HG03039 (cell line): Measurements from ENCODE around the gene RBMS3.
"Not testable (repeated sequence)": the region's sequence is repeated elsewhere in the genome, so short reads cannot be mapped to it uniquely, and the experiment has no call there.

Experiments used
- ATAC-seq: cut with Tn5 transposase; IDR thresholded peaks from one replicate; pipeline ENCODE4 v1.9.1; 2021; ENCODE audit warnings: mild to moderate bottlenecking, moderate library complexity; ENCODE audit not compliant: unreplicated experiment

Gene RBMS3

DNA sequence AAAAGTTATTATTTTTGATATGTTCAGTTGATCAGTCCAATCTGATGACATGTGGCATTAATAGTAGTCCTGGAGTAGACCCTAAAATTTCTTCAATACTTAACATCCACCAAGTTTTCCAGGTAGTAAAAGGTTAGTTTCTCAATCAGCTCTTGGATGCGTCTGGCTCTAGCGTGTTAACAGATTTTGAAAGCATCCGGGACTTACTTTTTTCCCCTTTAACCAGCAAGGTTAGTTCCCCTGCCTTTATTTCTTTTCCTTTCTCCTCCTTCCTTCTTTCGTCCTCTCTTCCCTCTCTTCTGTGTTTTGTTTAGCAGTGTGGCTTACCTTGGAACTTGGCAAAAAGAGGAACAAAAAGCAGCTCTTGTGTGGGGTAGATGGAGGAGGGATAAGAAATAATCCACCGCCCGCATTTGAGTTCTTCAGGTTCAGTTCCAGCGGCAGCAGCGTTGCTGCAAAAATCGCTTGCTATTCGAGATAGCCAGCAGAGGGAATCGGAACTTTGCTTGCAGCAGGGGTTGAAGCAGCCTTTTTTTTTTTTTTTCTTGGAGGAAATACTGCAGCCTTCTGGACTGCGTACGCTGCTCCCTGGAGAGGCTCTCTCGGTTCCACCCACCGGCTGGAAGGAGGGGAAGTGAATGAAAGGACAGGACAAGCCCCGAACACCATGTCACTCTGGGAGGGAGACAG lies at the start of gene RBMS3:
TSS of gene RBMS3 (plus strand) at position 668 of the 690 bp plus-strand sequence.
- ATAC-seq = no peak

DNA sequence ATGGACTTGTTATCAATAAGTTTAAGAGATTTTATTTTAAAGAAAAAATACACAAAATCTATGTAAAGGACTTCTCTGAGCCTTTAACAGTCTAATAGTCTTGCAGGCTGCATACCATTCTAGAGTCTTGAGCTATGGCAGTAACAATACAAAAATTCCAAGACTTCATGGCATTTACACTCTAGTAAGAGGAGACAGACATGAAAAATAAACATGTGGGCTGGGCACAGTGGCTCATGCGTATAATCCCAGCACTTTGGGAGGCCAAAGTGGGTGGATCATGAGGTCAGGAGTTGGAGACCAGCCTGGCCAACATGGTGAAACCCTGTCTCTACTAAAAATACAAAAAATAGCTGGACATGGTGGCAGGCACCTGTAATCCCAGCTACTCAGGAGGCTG lies 47.7 kb upstream of the RBMS3 start:
- not testable (repeated sequence) for ATAC-seq

DNA sequence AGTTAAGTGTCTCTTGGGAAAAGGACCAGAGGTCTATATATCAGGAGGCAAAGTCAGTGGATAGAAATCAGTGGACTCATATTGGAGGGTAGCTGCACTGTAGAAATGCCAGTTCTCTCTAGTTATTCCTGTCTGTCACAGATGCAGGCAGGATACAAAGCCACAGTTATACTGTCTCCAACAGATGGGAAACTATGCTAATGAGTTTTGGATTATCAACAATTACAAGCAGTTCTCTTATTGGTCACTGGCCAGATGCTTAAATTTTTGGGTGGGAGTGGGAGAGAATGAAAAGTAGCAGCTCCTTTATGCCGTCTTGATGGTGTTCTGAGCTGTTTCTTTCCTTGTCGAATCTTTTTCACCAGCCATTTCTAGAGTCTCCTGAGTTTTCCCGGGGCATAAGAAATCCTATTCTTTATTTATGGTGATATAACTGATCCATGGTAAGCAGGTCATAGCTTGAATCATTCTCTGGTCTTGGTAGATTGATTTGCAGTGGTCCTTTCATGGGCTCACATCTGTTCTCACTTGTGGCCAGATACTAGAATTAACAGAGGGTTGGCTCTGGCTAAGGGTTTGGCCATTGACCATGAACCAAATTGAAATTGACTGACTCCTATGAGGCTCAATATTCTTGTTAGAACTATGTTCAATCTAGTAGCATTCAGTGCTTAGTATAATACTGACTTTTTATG lies 44.6 kb upstream of the RBMS3 start:
- ATAC-seq = no peak

DNA sequence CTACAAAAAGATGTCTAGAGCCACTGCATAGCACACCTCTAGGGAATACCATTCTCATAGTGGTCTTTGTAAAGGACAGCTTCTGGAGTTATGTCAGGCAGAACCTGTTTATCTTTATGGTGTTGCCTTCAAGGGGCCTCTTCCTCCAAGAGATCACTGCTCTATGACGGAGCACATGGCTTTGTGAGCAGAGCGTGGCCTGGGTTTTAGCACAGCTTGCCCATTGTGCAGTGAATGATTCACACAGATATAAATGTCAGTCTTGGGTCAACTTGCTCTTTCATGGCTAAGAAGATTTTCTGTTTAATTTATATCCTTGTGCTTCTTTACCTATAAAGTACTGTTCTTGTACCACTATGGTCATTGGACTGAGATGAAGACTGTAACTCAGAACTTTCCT lies 41.5 kb upstream of the RBMS3 start:
- no peak for ATAC-seq

DNA sequence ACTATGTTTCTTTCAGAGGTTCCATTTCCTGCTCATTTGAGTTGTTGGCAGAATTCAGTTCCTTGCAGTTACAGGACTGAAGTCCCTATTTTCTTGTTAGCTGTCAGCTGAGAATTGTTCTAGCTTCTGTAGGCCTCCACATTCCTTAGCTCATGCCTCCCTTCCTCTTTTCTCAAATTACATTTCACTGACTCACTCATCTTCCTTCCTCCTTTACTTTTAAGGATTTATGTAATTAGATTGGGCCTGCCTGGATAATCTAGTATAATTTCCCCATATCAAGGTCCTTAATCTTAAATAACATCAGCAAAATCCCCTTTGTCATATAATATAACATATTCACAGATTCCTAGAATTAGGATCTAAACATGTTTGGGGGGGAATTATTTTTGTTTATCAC lies 40.6 kb upstream of the RBMS3 start:
- no peak for ATAC-seq

DNA sequence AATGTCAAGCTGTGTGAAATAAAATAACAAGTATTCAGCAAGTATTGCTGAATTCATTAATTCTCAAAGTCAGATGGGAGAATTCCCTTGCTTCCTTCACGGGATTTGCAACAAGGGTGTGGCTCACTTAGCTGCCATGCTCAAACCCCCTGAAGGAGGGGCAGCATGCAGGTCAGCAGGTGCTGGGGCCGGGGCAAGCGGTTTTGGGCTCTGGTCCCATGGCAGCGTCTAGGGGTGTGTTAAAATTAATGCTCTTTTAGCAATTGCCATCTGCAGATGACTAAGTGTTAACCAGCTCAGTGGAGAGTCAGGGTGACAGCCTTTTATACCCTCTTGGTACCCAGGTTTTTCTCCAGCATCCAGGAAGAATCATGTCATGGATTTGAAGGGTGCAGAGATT lies 40.0 kb upstream of the RBMS3 start:
- ATAC-seq = no peak

DNA sequence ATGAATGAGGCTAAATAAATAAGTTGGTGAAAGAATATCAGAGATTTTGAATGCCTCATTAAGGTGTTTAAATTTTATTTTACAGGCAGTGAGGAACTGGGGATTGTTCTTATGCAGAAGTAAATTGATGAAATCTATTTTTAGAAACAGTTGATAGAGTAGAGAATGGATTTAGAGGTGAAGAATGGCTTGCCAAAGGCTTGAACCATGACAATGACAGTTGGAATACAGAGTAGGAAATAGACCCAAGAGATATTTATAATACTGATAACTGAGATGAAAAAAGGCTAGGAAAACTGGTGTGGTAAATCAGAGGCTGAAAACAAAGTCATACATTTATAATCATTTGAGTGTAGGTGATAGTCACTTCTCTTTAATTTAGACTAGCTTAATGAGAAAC lies 39.0 kb upstream of the RBMS3 start:
- no peak for ATAC-seq

DNA sequence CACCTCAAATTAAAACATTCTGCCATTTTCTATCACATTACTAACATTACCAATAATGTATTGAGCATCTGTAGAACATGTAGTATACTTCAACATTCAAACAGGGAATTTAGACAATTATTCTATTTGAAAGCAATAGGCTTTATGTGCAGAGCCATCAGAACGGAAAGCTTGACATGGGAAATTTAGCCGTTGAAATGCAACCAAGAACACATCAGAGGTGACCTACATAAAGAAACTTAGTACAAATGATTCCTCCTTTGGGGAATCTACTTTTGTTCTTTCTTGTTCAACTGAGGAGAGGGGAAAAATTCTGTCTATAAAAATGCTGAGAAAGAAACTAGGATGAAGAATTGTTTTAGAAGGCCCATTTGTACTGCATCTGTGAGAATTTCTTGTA lies 38.6 kb upstream of the RBMS3 start:
- ATAC-seq = no peak

DNA sequence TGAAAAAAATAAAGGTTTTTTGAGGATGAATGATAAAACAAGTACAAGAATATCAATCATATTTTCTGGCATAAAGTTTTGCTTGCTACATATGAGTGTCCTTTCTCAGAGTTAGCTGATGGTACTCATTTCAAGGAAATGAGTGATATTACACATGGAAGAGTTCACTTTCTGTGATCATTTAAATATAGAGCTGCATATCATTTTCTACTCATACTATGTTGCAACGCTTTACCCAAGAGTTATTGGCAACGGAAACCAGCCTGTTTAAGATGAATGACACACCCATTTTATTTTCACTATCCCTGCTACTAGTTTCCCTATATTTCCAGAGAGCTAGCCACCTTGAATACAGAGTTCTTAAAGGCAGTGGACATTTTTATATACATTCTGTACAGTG lies 35.4 kb upstream of the RBMS3 start:
- no peak for ATAC-seq

DNA sequence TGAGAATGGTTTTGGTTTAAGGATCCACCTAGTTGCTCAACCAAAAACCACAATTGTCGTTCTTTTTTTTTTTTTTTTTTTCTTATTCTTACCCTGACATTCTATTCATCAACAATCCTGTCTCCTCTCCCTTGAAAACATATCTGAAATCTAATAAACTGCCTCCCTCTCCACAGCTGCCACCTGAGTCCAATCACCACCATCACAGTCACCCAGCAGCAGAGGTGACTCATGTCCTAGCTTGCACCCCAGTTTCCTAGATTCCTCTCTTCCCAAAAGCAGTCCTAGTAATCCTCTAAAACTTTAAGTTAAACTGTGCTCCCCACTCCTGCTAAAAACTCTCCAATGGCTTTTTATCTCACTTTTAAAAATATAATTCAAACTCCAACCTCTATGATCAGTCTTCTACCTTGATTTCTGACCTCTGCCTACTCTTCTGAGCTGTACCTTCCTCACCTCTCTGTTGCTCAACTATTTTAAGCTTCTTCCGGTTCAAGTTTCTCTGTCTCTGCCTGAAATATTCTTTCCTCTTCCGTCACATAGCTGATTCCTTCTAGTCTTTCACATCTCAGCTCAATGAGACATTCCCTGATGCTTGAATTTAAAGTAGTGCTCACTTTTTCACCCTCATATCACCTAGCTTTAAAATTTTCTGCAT lies 33.7 kb upstream of the RBMS3 start:
- ATAC-seq = no peak

DNA sequence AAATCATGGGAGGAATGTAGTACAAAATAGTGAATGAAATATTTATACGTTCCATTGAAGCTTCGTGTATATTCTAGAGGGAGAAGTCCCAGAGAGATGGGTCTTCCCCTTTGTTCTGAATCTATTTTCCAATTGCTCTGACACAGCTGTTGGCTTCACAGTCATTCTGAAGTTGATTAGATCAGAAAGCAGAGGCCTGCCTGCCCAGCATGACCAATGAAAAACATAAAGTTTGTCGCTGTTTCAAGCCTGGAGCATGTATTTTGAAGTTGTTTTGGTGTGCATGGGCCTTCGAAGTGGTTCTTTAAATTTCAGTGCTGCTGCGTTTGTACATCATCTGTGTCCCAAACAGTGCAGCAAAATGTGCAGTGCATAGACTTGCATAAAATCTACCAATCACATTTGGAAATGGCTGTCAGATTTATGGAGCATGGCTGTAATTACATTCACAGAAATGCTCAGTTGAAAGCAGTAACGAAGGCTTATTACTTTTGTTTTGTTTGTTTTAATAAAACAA lies 31.0 kb upstream of the RBMS3 start:
- no peak for ATAC-seq

DNA sequence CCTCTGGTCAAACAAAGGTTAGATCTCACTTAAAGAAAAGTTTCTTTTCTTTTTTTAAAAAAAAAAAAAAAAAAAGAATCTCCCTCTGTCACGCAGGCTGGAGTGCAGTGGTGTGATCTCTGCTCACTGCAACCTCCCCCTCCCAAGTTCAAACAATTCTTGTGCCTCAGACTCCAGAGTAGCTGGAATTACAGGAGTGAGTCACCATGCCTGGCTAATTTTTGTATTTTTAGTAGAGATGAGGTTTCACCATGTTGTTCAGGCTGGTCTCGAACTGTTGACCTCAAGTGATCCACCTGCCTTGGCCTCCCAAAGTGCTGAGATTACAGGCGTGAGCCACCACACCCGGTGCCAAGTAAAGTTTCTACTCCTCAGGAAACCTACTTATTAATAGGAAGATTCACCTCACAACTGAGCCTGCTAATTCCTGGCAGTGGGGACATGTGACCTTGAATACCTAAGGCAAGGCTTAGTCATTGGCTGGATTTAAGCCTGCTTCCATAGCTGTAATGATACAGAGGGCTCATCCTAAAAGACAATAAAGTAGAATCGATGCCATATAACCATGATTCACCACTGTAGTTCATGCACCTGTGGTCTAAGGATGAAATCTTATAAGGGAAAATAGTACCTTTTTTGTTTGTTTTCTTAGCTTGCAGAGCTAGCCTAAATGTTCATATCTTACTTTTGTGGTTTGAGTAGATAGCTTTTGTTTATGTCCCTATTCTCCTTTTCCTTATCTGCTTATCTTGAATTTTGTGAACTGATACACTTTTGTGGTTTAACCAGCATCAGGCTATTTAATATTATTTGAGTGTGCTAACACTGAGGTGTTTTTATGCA lies 24.8 kb upstream of the RBMS3 start:
- no peak for ATAC-seq

DNA sequence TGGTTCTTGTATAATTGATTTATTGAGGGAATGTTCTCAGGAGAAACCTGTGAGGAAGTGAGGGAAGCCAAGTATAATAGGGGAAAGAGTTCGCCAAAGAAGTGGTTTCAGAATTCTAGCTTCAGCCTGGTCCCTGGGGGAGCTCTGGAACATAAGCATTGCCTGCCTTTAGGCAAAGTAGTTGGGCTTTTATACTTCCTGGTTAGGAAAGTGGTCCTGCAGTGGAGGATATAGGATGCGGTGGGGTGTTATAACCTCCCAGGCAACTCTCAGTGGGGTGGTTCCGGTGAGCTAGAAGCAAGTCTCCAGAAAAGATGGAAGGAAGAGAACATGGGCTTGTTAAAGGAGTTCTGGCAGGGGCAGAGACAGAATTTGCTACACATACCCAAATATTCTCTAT lies 22.7 kb upstream of the RBMS3 start:
- ATAC-seq = no peak

DNA sequence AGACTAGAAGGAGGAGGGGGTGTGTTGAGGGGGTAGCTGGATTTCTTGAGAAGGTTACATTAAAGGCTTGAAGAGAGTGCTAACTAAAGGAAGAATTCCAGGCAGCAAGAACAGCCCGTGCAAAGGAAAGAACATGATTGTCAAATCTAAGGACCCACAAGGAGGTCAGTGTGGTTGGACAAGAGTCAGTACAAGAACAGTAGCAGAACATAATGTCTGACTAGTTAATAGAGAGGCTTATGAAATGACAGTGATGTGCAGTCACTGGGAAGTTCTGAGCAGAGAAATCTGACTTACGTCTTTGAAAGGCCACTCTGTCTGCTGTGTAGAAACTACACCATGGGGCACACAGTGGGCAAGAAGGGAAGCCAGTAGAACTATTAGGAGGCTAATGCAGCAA lies 19.8 kb upstream of the RBMS3 start:
- no peak for ATAC-seq

DNA sequence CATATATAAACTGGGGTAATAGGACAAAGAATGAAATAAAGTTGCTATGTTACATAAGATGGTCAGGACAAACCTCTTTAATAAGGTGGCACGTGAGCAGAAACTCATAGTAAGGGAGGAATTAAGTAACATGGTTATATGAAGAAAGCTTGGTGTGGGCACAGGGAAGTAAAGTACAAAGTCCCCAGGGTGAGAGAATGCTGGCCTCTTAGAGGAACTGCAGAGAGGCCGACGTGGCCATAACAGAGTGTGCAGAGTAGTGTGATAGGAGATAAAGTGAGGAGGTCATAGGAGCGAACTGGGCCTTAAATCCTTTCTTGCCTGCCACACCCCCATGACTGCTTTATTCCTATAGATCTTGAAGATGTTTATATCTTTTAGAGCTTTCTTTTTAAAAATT lies 17.4 kb upstream of the RBMS3 start:
- no peak for ATAC-seq

DNA sequence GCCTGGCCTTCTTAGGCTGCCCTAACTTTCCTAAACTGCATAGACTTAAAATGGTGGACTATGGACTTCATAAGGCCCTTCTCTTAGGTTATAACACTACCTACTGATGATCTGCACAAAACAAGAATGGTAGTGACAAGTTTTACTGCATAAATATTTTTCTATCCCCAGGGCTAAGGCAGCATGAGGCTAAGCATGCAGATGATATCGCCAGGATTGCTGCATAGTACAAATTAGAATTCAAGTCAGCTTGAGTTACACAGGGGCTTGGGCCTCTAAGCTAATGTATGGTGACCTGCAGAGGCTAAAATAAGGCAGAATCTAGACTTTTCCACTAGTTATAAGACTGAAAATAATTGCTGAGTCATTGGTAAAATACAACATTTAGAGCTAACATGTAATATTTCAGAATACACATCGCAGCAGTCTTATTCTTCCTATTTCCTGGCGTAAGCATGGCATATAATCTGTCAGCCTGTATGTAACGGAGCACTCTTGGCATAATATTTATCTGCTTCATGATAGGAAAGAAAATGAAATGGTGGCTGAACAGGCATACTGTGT lies 15.3 kb upstream of the RBMS3 start:
- no peak for ATAC-seq

DNA sequence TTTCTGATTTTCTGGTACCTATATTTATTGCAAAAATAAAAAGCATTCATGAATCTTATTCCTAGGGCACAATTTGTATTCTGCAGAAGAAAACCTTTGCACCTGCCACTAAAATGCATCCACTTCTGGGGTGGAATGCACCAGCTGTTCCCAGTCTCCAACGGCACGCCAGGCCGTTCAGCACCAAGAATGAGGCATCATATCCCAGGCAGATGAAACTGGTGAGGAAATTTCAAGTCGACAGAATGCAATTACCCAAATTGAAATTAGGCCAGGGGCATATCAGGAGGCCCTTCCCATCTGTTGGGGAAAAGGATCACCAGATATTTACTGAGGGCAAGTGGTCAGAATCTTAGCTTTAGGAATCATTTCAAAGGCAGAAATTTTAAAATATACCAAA lies 13.6 kb upstream of the RBMS3 start:
- no peak for ATAC-seq

DNA sequence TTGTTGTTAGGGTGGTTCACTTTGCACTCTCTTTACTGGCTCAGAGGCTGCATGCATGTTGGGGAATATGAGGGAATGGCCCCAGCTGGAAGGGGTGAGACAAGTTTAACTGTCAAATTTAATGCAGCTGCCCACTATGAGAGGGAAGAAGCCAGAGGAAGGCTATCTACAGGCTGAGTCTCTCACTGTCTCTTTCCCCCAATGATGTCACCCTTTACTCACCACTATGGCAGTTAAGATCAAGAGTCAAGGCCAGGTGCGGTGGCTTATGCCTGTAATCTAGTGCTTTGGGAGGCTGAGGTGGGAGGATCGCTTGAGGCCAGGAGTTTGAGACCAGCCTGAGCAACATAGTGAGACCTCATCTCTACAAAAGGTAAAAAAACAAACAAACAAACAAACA lies 12.2 kb upstream of the RBMS3 start:
- no peak for ATAC-seq

DNA sequence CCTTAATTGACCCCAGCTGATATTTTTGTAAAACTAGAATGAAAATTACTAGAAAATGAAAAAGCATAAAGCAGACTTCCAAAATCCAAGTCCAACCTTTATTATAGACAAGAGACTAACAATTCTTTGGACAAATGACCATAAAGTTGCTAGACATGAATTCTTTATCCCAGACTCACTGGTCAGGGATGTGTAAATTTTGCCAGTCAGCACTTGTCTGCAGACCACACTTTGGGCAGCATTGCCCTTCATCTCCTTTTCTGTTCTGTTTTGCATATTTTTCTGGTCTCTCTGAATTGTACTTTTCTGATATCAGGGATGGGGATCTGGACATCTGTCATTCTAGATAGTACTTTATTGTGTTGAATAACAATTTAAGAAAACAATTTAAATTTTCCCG lies 10.1 kb upstream of the RBMS3 start:
- no peak for ATAC-seq

DNA sequence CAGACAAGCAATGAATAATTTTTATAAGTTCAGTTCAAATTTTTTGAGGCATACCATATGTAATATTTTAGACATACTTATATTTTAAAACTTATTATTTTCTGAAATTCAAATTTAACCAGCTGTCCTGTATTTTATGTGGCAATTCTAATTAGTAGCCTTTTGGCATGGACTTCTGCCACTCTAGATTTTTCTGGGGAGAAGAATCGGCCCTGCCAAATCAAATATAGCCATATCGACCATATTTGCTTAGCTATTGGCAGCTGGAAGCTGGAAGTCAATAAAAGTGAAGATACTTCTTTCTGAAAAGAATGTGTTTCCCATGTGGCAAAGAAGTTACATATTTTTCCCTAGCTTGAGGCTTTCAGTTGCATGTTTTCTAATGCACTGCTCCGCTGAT lies 9.4 kb upstream of the RBMS3 start:
- no peak for ATAC-seq

DNA sequence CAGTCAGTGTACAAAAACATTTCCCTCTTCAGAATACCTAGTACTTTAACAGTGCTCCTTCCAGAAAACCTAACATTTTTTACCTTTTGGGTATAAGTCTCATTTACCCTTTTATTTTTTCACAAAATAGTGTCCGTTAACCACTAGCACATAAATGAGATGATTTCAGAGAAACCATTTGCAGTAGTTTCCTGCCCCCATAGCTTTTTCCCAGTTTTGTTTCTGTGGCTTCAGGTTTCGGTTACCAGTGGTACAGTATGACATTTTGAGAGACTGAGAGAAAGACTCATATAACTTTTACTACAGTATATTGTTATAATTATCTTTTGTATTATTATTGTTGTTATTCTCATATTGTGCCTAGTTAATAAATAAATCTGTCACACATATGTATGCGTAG lies 6.2 kb upstream of the RBMS3 start:
- no peak for ATAC-seq
